Testis (tissue), 2 donors: ENCODE results near the gene WEE1.

Experiments used
- POLR2A ChIP-seq: fragments of 450-650 bp; IDR thresholded peaks from one replicate; pipeline ENCODE4 v1.6.1; 2017; ENCODE audit warnings: antibody characterized with exemption, mild to moderate bottlenecking, moderate library complexity
- TF ChIP-seq, protein P1 (sequence below), 3 experiments: fragments of 450-650 bp in 2 of 3; fragments of 200-600 bp in 1 of 3; sonication (generic) in 1 of 3; IDR thresholded peaks; one replicate each; pipeline ENCODE4 v1.5.1; 2016 to 2019; ENCODE audit warnings: antibody characterized with exemption in 3 of 3, mild to moderate bottlenecking in 2 of 3, moderate library complexity in 1 of 3

DNA sequence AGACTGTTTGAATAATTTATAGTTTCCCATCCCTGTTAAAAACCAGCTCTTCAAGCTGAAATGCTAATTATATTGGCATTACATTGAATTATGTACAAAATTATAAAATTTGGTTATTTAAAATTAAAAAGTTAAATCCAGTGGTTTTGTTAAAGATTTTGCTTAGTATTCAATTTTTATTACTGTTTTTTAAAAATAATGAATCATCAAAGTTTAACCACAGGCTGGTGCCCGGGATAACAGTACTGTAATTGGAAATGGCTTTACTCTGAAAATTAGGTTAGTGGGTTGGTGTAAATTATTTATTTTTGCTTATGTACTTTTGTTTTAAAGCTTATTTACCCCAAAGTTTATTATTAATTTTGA, 45.4 kb upstream of the WEE1 start:
- TF ChIP-seq, protein P1, sequence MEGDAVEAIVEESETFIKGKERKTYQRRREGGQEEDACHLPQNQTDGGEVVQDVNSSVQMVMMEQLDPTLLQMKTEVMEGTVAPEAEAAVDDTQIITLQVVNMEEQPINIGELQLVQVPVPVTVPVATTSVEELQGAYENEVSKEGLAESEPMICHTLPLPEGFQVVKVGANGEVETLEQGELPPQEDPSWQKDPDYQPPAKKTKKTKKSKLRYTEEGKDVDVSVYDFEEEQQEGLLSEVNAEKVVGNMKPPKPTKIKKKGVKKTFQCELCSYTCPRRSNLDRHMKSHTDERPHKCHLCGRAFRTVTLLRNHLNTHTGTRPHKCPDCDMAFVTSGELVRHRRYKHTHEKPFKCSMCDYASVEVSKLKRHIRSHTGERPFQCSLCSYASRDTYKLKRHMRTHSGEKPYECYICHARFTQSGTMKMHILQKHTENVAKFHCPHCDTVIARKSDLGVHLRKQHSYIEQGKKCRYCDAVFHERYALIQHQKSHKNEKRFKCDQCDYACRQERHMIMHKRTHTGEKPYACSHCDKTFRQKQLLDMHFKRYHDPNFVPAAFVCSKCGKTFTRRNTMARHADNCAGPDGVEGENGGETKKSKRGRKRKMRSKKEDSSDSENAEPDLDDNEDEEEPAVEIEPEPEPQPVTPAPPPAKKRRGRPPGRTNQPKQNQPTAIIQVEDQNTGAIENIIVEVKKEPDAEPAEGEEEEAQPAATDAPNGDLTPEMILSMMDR (IDR thresholded peaks at IDR 0.05), result no peak
- no peak for TF ChIP-seq POLR2A
